NCI-H128 (cell line): Measurements from ENCODE around the gene STARD10.

Experiments
- DNase-seq: peaks from one replicate; lab custom pipeline; 2025; ENCODE audit not compliant: unreplicated experiment; lab: John Stamatoyannopoulos, UW

STARD10 gene

DNA sequence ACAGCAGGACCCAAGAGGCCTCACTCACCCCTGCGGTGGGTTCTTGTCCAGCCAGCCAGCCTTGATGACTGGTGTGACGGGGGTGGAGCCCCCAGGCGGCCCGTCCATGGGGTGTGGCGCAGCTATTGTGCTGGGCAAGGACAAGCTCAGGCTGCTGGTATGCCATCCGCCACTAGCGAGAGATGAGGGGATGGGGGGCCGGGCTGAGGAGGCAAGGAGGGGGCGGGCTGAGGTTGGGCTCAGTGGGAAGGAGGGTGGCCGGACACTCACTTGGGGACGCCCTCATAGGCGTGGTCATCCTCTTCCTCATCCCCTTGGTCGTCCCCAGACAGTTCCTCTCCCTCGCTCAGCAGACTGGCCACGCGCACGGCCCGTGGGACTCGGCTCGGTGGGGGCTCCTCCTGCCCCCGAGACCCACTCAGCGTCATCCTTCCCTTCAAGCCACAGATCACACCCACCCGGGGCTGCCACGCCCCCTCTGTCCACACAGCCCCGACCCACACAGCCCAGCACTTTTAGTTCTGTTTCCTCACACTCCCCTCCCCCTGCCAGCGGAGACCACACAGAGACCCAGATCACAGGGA lies 81.6 kb downstream of the STARD10 start:
- DNase-seq: no peak

- no peak for DNase-seq
These were observed 82.7 kb downstream of the STARD10 start for GRCh38 chr11:72711141-72711540.

GRCh38 chr11:72710278-72710677 lies 83.6 kb downstream of the STARD10 start:
- no peak for DNase-seq

DNA sequence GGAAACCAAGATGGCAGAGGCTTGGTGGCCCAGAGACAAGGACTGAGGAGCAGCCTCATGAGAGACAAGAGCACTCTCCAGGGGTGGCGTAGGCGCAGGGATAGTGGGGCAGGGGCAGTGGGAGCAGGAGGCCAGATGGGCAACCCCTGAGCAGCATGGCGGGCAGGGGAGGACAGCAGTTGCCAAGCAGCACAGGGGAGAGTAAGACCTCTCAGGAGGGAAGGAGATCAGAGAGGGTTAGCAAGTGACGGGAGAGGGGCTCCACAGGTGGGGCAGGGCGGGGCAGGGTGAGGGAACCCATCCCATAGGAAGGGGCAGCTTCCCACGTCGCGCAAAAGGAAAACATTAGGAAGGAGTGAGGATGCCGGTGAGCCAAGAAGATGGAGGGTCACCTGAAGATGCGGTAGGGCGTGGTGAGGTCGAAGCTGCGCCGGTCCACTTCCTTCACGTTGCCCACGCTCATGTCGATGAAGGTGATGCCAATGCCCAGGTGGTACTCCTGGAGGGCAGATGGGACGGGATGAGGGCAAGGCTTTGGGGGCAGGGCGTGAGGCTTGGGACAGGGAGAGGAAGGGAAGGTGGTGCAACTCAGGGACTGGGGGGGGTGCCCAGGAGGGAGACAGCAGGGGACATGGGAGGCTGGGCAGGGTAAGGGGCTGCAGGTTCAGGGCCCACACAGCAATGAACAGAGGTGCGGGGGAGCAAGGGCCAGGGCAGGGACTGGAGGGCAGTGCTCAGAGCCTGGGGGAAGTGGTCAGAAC lies 84.2 kb downstream of the STARD10 start:
- DNase-seq: no peak

DNA sequence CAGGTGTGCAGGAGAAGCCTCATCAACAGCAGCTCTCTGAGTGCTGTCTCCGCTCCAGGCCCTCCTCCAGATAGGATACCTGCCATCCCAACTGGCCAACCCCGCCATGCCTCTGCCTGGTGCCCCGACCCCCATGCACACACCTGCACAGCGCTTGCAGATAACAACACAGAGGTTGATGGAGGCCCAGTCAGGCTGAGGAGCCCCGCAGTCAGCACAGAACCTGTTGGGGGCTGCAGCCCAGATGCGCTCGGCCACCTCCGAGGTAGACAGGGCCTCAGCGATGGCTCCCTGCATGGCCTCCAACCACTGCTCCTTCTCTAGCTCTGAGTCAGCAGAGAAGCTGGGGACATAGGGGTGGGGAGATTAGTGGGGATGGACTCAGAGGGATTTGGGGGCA lies 86.8 kb downstream of the STARD10 start:
- no peak for DNase-seq

DNA sequence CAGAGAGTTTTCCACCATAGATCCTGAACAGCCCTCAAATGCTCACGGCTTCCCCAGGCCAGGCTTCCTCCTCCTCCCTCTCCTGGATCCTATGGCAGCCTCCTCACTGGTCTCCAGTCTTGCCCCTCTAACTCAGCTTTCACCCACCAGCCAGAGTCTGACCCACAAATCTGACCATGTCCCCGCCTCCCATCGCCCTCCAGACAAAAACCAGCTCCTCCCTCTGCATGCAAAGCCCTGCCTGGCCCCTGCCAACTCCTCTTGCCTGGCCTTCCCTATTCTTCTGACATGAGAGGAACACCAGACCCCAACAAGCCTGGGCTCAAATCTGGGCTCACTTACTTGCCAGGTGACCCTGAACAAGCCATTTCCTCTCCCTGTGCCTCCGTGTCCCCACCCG lies 87.3 kb downstream of the STARD10 start:
- no peak for DNase-seq

GRCh38 chr11:72705442-72706365 lies 88.1 kb downstream of the STARD10 start:
- no peak for DNase-seq

DNA sequence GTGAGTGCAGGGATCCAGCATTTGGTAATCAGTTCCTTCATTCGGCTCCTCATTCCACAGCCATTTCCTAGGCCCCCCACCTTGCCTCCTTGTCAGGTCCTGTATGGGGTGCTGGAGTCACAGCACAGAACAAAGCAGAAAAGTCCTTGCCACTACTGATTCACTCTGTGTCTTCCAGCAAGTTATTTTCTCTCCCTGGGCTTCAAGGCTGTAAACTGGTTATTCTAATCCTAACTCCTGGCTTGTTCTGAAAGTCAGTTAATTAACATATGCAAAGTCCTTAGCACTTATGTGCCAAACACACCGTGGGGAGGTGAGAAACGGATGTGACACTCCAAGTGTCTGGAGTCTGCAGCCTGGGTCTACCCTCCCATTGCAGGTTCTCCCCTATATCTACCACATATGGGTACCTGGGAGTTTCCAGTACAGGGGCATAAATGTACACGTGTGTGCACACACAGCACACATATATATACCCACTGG lies 89.0 kb downstream of the STARD10 start:
- DNase-seq: no peak
